Measurements from ENCODE around the gene METTL24.
"Not testable (repeated sequence)": the region's sequence is repeated elsewhere in the genome, so short reads cannot be mapped to it uniquely, and the experiment has no call there.

METTL24 gene

DNA sequence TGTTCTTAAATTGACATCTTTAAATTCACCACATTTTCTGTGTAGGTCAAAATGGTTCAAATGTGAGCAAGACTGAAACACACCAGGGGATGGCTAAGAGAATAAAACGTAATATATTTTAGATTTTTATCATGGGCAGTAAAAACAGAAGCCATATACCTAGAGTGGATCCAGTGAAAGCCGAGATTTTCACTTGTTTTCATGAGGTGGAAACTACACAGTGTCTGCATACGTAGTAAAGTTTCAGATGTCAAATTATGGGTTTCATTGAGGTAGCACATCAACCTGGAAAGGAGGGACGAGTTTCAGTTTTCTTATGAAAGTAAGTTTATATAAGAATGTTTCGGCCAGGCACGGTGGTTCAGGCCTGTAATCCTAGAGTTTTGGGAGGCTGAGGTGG lies 25.9 kb downstream of the METTL24 start:
- no peak for DNase-seq

- no peak for DNase-seq
These were observed 26.3 kb downstream of the METTL24 start for GRCh38 chr6:110331816-110332215.

DNA sequence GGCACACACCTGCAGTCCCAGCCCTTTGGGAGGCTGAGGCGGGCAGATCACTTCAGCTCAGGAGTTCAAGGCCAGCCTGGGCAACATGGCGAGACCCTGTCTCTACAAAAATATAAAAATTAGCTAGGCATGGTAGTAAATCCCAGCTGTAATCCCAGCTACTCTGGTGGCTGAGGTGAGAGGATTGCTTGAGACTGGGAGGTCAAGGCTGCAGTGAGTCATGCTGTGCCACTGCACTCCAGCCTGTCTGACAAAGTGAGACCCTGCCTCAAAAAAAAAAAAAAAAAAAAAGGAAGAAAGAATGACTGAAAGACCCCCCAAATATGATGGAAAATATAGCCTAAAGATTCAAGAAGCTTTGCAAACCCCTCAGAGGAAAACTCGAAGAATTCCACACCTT lies 26.8 kb downstream of the METTL24 start:
- no peak for DNase-seq

DNA sequence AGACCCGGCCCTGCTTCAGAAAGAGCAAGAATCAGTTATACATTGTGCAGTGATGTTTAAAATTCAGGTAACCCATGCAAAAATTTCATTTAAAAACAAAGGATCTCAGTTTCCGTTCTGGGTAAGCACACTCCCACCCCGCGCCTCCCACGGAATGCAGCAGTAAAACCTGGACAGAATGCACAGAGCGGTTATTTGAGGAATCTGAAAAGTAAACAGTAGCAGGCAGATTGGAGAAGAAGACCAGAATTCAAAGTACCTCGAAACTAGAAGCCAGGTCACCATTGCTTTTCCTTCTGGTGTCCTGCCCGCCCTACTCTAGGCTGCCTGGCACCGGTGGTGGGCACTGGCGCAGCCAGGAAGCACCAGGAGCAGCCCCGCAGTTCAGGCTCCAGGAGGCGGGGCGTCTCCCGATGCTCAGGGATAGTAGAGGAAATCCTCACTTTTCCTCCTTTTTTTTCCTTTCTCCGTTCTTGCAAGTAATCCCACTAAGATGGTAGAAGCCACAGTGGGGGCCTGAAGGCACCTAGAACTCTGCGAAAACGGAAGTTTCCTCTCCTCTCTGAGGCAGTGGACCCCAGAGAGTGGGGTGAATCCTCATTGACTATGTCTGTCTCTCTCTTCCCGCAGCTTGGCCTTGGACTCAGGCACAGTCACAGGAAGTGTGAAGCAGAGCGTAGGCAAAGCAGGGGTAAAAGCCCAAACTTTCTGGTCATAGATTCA lies 28.3 kb downstream of the METTL24 start:
- no peak for DNase-seq

GRCh38 chr6:110329348-110329713 lies 28.8 kb downstream of the METTL24 start:
- DNase-seq, result no peak

DNA sequence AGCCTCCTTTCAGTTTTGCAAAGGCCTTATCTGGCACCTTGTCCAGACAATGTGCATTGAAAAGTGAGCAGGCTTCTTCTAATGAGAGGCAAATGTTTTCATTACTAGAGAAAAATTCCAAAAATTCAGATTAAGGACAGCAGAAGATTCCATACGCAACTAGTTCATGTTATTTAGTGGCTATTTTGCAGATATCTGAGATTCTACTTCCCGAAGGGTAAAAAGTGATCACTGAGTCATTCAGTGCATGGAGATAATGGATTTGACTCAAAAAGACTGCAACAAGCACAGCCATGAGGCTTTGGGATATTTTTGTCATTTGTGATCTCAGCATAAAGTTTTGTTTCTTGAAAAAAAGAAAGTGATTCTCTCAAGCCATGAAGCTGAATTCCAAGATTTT lies 29.9 kb downstream of the METTL24 start:
- no peak for DNase-seq

DNA sequence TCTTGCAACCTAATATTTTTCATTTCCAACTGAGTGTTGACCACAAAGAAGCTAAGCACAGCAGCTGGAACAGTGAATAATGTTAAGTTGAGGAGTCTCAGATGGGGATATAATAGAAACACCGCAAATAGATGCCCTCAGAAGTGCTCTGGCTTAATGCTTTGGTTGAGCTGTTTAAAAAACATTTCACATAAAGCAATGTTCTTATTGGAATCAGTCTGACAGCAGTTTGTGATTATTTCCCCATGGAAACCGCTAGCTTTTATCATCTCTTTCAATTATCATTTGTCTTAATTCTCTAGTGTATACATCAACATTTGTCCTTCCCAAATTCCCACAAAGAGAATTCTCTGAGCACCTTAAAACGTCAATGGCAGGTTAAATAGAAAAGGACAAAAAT lies 30.8 kb downstream of the METTL24 start:
- no peak for DNase-seq

GRCh38 chr6:110326609-110327008 lies 31.5 kb downstream of the METTL24 start:
- DNase-seq, result no peak

- DNase-seq, result no peak
These were observed 32.1 kb downstream of the METTL24 start for GRCh38 chr6:110326057-110326456.

- DNase-seq, result no peak
These were observed 33.0 kb downstream of the METTL24 start for GRCh38 chr6:110325197-110325596.

DNA sequence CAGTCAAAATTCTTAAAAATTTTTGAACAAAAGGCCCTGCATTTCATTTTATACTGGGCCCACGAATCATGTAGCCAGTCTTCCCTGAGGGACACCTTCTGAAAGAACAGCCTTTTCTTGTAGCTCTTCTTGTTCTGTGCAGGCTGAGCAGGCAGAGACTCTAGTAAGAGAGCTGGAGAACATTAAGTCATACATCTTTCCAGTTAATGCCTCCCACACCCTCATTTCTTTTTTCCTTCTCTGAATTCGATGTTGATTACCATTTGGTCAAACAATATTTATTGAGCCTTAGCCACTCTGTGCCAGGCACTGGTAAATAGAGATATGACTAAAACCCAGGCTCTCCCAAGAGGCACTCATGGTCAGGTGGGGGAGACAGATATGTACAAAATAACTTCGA lies 33.6 kb downstream of the METTL24 start:
- no peak for DNase-seq

- DNase-seq, result no peak
These were observed 34.9 kb downstream of the METTL24 start for GRCh38 chr6:110323258-110323657.

GRCh38 chr6:110322874-110323242 lies 35.3 kb downstream of the METTL24 start:
- no peak for DNase-seq

GRCh38 chr6:110322151-110322873 lies 35.8 kb downstream of the METTL24 start:
- DNase-seq, result no peak

DNA sequence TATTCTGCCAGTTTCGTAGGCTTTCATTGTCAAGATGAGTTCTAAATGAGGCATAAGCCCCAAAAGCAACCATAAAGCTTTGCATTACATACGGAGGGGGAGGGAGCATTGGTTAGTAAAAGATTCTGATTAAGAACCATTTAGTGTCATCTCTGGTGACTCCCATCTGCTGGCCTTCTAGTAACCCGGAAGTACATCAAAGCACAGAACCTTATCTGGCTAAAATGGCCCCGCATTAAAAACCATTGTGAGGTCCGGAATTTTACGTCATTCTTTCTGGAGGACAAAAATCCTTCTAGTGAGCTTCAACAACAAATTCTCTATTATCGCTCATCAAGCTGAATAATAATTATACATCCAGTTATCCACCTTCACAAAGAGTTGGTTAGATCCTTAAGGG lies 37.8 kb downstream of the METTL24 start:
- no peak for DNase-seq

GRCh38 chr6:110319843-110320242 lies 38.3 kb downstream of the METTL24 start:
- DNase-seq, result no peak

DNA sequence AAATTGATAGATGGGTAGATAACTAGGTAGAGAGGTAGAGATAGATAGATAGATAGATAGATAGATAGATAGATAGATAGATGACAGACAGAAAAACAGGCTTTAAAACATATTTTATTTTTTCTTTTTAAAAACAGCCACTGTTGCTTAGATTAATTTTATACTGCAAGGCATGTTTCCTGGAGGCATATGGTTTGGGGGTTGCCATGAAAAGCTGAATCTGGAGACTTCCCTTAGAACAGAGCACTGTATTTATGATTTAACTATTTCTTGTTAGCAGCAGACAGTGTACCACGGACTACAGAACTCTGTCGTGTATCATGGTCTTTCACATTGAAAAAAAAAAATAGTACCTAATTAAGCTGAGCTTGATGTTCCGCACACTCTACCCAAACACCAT lies 38.8 kb downstream of the METTL24 start:
- DNase-seq, result no peak

DNA sequence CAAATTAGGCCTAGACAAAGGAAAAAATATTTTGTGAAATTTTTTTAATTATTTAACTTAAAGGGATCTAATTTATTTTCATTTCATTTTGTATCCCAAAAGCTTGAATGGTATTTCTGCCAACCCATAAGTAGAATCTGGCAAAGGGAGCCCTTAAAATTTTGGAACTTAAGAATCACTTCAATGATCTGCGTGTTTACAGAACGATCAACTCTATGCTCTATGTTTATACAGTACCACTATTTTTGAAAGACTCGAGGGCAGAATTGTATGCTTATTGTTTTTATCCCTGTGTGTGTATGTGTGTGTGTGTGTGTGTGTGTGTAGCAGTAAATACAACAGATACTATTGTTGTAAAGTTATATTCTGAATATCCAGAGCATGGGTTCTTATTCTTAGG lies 39.2 kb downstream of the METTL24 start:
- DNase-seq, result no peak

DNA sequence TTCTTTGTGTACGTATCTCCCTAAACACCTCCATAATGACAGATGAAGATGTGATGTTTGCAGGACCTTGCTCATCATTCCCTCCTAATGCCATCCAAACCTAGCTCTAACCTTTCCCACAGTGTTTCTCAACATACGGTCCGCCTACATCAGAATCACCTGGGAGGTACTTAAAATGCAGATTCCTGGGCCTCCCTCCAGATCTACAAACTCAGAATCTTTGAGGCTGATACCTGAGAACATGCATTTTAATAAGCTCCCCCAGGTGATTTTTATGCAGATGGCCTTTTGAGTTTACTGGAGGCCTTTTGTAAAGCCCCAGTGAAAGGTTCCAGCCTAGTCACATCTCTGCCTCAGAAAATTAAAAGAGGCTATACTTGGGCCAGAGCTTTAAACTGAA lies 40.5 kb downstream of the METTL24 start:
- no peak for DNase-seq

DNA sequence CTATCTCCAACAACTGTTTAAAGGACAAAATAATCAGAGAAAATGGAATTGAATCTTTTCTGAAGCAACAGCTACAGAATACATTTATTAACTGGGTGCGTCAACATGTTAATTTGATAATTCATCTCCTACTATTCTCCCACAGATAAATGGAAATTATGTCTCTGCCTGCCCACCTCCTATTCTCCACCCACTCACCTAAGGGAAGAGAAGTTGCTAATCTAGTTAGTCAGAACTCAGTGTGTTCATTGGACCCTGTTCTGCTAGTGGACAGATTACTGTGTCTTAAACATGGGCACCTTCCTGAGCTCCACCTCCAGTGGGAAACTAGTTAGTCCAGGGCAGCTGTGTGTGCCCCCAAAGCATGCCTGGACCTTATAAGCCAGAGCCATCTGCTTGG lies 41.0 kb downstream of the METTL24 start:
- DNase-seq, result no peak

DNA sequence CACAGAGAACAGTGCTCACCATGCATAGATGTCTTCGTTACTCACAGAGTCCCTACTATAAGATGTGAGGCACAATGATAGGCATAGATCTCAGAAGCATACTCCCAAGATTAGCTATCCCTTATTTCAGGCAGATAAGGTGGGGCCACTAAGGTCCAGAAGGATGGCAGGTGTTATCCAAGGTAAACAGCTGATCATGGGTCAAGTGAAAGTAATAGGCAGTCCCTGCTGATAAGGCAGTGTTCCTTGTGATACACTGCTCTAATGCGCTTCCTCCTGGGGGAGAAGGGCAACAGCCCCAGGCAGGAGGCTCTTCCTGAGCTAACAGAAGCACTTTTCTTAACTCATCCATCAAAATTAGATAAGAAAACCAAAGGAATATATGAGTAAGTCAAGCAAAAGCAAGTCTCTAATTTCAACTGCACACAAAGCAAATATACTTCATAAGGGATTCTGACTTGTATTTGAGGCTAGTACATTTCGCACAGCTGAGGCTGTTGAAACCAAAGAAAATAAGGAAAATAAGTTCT lies 42.2 kb downstream of the METTL24 start:
- no peak for DNase-seq

GRCh38 chr6:110315207-110315868 lies 42.8 kb downstream of the METTL24 start:
- no peak for DNase-seq

DNA sequence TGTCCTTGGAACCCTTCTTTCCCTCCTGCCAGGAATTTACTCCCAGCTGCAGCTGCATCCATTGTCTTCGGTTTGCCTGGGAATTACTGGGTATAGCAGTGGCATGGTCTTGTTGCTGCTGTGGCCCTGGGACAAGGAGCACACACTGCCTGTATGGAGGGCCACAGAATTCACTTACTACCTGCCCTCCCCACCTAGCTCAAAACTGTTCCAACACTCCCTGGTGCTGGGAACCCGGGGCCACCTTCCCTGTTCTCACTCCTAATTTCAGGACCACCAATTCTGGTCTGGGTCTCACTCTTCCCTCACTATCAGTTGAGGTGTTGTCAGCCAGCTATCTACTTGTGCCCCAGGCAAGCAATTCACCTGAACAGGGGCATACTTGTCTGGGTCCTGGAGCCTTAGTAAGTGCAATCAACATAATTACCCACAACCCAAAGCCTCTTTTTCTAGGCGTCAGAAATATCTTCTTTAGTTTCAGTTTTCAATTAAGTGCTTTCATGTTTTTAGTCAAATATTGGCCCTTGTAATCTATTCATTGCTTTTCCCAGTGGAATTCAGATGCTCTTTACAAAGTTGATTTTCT lies 47.2 kb downstream of the METTL24 start:
- no peak for DNase-seq

- not testable (repeated sequence) for DNase-seq
These were observed 48.7 kb downstream of the METTL24 start for GRCh38 chr6:110309432-110309831.

Data from CD4-positive, alpha-beta T cell treated with Interleukin-1 beta for 1 hour (primary cell).